ENCODE data around the gene MYT1. TPM values are rescaled to one million over a fixed set of nuclear protein-coding genes. Genes with fewer than 3 reads are reported as not detected.
A peak's percentile ranks its signal among the peaks of the same experiment; 100 is the strongest.

MYT1 gene
- total and polyA plus RNA-seq, 4 donors: under 0.01 to 6.5 (median 0.08) TPM

- no peak overlapping the region for H3K4me3 ChIP-seq (ENCODE audit: low read depth in 1 of 3, low read length in 3 of 3)
- WGBS: 96% methylated on average over 4 of the region's 4 CpGs
- peaks cover 0 to 3% (median 0%) of the 10 kb centered on the region in 4 donors for H3K27me3 ChIP-seq (ENCODE audit: control insufficient read depth in 4 of 4, insufficient read depth in 4 of 4, low read length in 3 of 4)
- TF ChIP-seq RAD21 (IDR thresholded peaks at IDR 0.05) (no peak), FOXA2 (IDR thresholded peaks at IDR 0.05) (no peak), GABPA (IDR thresholded peaks at IDR 0.05 in 1 of 2, conservative IDR thresholded peaks at IDR 0.05 in 1 of 2) (no peak), JUND (IDR thresholded peaks at IDR 0.05) (no peak), REST (IDR thresholded peaks at IDR 0.05) (no peak), NR2F2 (IDR thresholded peaks at IDR 0.05) (no peak), FOXA1 (IDR thresholded peaks at IDR 0.05) (no peak), HNF4G (IDR thresholded peaks at IDR 0.05) (no peak), ATF3 (IDR thresholded peaks at IDR 0.05) (no peak), TAF1 (conservative IDR thresholded peaks at IDR 0.05) (no peak), SP1 (IDR thresholded peaks at IDR 0.05) (no peak), MAX (IDR thresholded peaks at IDR 0.05) (no peak), HNF4A (conservative IDR thresholded peaks at IDR 0.05) (no peak)
- no peak overlapping the region for H3K27ac ChIP-seq (ENCODE audit: low read depth in 1 of 2, low read length in 2 of 2)
- H3K9ac ChIP-seq (ENCODE audit: low read depth in 1 of 2, low read length in 2 of 2): no peak overlapping the region
- no peaks in the 10 kb centered on the region for H3K9me3 ChIP-seq (ENCODE audit: control insufficient read depth in 4 of 4, low read length in 3 of 4)
- H3K36me3 ChIP-seq (ENCODE audit: control insufficient read depth in 4 of 4, insufficient read depth in 3 of 4, low read depth in 1 of 4, low read length in 3 of 4): no peaks in the 10 kb centered on the region
- H3K4me1 ChIP-seq (ENCODE audit: control insufficient read depth in 4 of 4, insufficient read depth in 4 of 4, low read length in 3 of 4): peaks cover 0 to 2% (median 0%) of the 10 kb centered on the region in 4 donors
- DNase-seq (ENCODE audit: low spot score): no peak
Measured at GRCh38 chr20:64188091-64188490, 23.8 kb downstream of the MYT1 start.

GRCh38 chr20:64188682-64189529 lies 24.7 kb downstream of the MYT1 start:
- TF ChIP-seq CTCF (IDR thresholded peaks at IDR 0.05; ENCODE audit: low read depth, low read length, missing input control) (no peak), REST (IDR thresholded peaks at IDR 0.05) (peak; percentile 41), SP1 (IDR thresholded peaks at IDR 0.05) (peak; percentile 75), ATF3 (IDR thresholded peaks at IDR 0.05) (no peak), HNF4G (IDR thresholded peaks at IDR 0.05) (peak; percentile 5), RAD21 (IDR thresholded peaks at IDR 0.05) (no peak), RXRA (IDR thresholded peaks at IDR 0.05) (peak; percentile 48 to 61), HNF4A (conservative IDR thresholded peaks at IDR 0.05) (peak; percentile 19 to 23), FOXA2 (IDR thresholded peaks at IDR 0.05) (peak; percentile 24), GABPA (IDR thresholded peaks at IDR 0.05 in 1 of 2, conservative IDR thresholded peaks at IDR 0.05 in 1 of 2) (no peak), FOXA1 (IDR thresholded peaks at IDR 0.05) (no peak)
- Histone ChIP-seq H3K4me3 (ENCODE audit: low read depth in 1 of 3, low read length in 3 of 3) (no peak overlapping the region), H3K4me1 (ENCODE audit: control insufficient read depth in 4 of 4, insufficient read depth in 4 of 4, low read length in 3 of 4) (peaks cover 0 to 2% (median 0%) of the 10 kb centered on the region in 4 donors), H3K27me3 (ENCODE audit: control insufficient read depth in 4 of 4, insufficient read depth in 4 of 4, low read length in 3 of 4) (peaks cover 0 to 3% (median 0%) of the 10 kb centered on the region in 4 donors), H3K9me3 (ENCODE audit: control insufficient read depth in 4 of 4, low read length in 3 of 4) (no peaks in the 10 kb centered on the region), H3K9ac (ENCODE audit: low read depth in 1 of 2, low read length in 2 of 2) (no peak overlapping the region), H3K36me3 (ENCODE audit: control insufficient read depth in 4 of 4, insufficient read depth in 3 of 4, low read depth in 1 of 4, low read length in 3 of 4) (no peaks in the 10 kb centered on the region), H3K27ac (ENCODE audit: low read depth in 1 of 2, low read length in 2 of 2) (peak overlapping the region in 1 of 2 donors; percentile 56)
- DNase-seq (ENCODE audit: low spot score): no peak
- WGBS: 58% methylated on average over 21 of the region's 21 CpGs
